Measurements from ENCODE around the gene TBXA2R.
"Not testable (repeated sequence)": the region's sequence is repeated elsewhere in the genome, so short reads cannot be mapped to it uniquely, and the experiment has no call there.

The TBXA2R gene

DNA sequence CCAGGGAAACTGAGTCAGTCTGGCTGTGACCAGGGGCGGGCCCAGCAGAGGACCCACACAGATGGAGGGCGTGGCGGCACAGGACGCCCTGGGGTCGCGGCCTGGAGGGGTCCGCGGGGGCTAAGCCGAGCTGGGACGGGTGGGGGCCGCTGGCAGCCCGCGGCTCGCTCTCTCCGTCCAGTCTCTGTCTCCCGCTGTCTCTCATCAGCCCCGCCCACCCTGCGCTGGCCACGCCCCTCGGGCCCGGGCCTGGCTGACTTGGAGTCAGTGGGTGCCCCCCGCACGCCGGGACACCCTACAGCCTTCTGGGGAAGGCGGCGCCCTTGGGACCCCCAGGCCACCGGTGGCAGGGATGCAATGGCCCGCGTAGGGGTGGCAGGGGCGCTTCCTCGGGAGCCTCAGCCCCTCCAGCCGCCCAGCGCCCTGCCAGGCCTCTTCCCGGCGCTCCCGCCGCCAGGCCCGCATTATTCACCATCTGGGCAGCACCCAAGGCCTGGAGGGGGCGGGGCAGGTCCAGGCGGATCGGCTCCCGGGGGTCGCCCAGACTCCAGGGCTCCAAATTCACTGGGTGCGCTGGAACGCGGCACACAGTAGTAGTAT, at the start of gene TBXA2R:
Gene TBXA2R, minus strand, starts transcription at position 186 of the 600 bp plus-strand sequence. CDS start 6,241 bp downstream, outside the sequence.
- no peak for DNase-seq (ENCODE audit: low spot score)

DNA sequence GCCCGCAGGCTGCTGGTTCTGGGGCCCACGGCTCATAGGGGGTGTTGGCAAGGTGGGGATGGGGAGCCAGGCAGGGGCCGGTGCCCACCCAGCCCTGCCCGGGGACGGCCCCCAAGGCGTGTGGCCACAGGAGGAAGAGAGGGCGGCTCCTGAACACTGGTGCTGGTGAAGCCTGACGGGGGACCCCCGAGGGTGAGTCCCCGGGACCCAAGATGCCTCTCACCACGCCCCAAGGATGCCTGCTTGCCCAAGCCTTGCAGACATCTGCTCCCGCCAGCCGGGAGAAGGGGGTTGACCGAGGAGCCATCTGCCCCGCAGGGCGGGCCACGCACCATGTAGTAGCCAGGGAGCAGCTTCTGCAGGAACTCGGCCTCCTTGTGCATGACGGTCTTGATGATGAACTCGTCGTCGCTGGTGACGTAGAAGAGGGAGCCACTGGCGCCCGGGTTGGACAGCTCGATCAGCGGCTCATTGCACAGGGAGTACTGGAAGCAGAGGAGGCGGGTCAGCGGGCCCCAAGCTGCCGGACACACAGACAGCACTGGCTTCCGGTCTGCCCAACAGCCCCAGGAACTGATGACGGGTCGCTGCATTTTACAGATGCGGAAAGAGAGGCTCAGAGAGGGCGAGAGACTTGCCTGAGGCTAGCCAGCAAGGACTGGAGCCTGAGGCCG, 49.5 kb upstream of the TBXA2R start:
- DNase-seq (ENCODE audit: low spot score): peak; percentile 66

DNA sequence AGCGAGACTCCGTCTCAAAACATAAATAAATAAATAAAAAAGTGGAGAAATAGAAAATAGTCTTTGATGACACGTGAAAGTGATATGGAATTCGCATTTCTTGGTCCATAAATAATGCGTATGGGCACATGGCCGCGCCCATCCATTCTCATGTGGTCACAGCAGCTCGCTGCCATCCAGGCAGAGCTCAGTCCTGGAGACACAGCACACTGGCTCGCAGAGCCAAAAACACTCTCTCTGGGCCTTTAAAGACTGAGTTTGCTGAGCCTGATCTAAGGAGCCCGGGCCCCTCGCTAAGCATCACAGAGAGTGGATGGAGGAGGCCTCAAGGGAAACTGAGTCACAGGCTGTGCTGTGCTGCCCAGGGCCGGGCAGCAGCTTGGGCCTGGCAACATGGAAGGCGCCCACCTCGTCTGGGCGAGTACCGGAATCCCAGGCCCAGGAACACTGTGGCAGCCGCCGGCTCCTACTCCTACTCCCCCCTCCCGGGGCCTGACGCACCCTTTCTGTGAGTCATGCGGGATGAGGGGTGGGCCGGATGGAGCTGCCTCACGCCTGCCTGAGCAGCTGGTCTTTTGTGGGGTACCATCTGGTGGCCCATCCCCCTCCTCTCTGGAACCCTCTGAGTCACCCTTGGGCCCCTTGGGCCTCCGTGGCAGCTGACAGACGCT, 48.9 kb upstream of the TBXA2R start:
- peak; percentile 86 for DNase-seq (ENCODE audit: low spot score)

DNA sequence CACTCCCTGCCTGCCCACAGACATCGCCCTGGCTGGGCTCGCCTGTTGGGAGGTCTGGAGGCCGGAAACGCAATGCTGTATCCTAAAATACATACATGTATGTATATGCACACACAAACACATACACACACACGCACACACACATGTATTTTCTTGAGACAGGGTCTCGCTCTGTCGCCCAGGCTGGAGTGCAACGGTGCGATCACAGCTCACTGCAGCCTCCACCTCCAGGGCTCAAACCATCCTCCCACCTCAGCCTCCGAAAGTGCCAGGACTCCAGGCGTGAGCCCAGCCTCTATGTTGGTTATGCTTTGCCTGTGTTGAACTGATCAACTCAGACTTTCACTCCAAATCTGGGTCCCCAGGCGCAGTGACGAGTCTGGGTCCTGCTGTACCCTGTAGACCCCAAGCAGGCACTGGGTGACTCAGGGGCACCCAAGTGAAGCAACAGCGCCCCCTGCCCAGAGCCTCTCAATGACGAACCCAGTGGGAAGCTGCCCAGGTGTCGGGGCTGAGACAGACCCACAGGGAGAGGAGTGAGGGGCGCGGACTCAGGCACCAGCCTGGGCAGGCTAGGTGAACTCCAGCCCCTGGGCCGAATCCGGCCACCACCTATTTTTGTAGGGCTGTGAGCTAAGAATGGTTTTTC, 47.3 kb upstream of the TBXA2R start:
- DNase-seq (ENCODE audit: low spot score): no peak

DNA sequence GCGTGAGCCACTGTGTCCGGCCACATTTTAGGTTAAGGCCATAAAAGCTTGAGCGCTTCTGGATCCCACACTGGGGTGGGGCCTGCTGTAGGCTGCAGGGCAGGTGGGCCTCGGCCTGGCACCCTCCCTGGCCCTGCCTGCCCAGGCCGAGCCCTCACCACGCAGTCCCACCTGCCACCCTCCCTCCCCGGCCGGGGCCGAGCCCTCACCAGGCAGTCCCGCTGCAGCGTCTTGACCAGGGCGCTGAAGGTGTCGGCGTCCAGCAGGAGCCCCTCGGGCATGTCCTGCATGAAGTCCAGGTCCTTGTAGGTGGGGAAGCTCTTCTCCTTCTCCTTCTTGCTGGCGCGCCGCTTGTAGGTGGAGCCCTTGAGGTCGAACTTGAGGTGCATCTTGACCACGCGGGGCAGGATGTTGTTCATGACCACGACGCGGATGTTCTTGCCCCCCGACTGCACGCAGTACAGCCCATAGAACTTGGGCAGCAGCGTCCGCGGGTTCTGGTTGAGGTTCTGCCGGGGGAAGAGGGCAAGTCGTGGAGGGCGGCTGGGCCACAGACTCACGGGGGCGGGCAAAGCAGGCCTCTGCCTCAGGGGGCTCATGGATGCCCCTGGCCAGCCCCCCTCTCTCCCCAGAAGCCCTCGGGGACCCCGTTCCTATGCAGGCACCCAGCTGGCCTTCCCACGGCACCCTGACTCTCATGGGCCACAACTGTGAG, 46.6 kb upstream of the TBXA2R start:
- no peak for DNase-seq (ENCODE audit: low spot score)

DNA sequence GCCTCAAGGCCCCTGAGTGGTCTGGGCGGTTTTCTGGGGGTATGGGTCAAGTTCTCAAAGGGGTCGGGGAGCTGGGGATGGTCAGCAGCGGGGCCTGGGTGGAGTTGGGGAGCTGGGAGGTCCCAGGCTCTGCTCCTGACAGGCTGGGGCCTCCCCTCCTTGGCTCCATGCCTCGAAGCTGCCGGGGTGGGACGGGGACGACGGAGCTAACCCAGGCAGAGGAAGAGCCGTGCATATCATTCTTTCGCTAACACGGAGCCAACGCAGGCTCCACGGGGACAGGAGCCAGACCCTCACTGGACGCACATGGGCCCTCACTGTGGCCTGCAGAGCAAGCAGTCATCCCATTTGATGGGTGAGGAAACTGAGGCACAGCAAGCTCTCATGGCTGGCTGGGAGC, 45.7 kb upstream of the TBXA2R start:
- DNase-seq (ENCODE audit: low spot score): no peak

DNA sequence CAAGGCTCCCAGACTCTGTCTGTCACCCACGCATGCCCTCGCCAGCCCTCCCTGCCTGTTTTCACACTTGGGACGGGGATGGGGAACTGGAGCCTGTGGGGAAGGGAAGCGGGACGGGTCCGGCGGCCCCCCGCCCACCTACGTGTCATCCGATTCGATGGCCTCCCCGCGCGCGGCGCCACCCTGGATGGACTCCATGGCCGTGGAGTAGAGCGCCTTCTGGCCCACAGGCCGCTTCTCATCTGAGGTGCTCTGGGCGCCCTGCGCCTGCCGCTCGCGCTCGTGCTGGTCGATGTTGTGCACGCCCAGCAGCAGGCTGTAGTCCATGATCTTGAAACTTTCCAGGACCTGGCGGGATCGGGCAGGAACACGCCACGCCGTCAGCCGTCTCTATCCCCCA, 45.0 kb upstream of the TBXA2R start:
- DNase-seq (ENCODE audit: low spot score): no peak

DNA sequence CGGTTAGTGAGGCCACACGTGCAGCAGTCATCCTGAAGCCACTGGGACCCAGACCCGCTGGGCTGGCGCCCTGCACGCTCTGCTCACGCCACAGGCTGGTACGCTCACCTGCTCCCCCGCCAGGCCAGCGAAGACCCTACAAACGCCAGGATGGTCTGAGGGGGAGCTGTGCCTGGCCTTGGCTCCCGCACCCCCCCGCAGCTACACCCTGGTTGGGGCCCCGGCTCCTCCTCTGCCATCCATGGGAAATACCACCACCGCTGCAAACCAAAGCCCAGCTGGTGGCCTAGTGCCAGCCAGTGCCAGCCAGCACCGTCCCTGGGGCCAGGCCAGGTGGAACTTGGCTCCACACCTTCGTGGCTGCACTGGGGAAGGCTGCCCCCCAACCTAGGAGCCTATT, 43.2 kb upstream of the TBXA2R start:
- no peak for DNase-seq (ENCODE audit: low spot score)

DNA sequence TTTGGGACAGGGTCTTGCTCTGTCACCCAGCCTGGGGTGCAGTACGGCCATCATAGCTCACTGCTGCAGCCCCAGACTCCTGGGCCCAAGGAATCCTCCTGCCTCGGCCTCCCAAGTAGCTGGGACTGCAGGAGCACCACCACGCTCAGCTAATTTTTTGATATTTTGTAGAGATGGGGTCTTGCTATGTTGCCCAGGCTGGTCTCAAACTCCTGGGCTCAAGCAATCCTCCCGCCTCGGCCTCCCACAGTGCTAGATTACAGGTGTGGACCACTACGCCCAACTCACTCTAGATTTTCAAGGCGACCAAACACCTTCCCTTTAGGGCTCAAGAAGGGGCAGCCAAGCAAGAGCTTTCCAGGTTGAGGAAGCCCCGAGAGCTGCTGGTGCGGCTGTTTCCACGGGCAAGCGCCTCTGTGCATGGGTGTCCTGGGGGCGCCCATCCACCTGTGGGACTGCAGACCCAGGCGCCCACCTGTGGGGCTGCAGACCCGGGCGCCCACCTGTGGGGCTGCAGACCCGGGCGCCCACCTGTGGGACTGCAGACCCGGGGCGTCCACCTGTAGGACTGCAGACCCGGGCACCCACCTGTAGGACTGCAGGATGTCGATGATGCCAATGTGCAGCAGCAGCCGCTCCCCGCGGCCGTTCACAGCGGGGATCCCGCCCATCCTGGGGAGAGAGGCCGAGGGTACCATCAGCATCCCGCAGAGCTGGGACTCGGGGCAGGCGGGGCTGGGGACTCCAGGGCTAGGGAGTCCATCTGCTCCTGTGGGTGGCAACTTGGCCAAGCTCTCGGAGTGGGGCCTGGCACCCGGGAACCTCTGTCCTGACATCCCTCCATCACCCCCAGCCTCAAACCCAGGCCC, 41.6 kb upstream of the TBXA2R start:
- no peak for DNase-seq (ENCODE audit: low spot score)

DNA sequence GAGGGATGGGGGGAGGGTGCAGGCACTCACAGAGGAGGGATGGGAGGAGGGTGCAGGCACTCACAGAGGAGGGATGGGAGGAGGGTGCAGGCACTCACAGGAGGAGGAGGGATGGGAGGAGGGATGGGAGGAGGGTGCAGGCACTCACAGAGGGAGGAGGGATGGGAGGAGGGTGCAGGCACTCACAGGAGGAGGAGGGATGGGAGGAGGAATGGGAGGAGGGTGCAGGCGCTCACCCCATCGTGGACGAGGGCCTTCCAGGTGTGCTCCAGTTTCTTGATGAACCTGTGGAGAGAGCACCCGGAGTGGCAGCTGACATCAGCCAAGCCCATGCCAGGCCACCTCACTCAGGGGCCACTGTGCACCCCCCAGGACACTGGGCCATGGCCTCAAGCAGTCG, 40.4 kb upstream of the TBXA2R start:
- DNase-seq (ENCODE audit: low spot score): not testable (repeated sequence)

DNA sequence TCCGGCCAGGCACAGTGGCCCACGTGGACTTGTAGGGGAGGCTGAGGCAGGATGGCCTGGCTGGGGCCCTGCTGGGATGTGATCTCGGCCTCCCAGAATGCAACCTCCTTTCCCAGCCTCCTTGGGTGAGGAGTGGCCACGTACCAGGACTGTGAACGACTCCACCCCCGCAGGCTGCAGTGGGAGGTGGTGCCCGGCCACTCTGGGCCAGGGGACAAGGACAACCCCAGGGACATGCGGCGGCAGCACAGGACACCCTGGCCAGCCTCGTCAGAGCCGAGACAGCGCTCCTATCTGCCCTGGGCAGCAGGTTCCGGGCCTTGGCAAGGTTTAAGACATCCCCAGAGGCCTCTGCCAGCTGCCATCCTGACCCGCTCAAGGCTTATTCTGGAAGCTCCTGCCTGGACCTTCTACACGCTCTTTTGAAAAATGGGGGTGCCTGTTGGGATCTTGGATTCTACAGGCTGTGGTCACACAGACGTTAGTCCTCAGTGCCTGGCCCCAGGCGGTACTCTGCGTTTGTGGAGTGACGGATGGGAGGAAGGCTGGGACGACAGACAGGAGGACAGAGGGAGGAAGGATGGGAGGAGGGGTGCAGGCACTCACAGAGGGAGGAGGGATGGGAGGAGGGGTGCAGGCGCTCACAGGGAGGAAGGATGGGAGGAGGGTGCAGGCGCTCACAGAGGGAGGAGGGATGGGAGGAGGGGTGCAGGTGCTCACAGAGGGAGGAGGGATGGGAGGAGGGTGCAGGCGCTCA, 39.8 kb upstream of the TBXA2R start:
- DNase-seq (ENCODE audit: low spot score): no peak

DNA sequence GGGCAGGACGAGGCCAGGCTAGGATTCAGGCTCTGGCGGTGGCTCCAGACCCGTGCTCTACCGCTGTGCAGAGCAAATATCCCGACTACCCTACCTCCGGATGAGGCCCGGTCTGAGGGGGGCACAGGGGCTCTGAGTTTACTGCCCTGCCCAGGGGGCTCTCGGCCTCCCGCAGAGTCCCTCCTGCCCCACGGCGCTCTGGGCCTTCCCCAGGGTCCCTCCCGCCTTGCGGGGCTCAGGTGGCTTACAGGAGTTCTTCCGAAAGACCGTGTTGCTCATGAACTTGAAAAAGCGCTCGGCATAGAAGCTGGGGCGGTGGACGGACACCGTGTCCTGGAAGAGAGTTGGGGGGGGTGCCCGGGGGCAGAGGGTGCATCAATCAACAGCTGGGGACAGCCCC, 39.1 kb upstream of the TBXA2R start:
- no peak for DNase-seq (ENCODE audit: low spot score)

DNA sequence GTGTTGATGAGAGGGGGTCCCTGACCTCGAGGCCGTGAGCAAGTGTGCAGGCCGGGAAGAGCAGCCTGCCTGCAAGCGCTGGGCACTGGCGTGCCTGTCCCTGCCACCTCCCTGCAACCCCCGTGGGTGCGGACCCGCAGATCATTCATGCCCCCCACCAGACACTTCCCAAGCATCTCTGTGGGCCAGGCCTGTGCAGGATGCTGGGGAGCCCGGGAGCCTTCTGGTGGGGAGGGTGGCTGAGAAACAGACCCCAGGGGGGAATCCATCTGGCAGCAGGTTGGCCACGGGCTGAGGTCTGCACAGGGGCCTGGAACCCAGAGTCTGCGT, 38.4 kb upstream of the TBXA2R start:
- no peak for DNase-seq (ENCODE audit: low spot score)

DNA sequence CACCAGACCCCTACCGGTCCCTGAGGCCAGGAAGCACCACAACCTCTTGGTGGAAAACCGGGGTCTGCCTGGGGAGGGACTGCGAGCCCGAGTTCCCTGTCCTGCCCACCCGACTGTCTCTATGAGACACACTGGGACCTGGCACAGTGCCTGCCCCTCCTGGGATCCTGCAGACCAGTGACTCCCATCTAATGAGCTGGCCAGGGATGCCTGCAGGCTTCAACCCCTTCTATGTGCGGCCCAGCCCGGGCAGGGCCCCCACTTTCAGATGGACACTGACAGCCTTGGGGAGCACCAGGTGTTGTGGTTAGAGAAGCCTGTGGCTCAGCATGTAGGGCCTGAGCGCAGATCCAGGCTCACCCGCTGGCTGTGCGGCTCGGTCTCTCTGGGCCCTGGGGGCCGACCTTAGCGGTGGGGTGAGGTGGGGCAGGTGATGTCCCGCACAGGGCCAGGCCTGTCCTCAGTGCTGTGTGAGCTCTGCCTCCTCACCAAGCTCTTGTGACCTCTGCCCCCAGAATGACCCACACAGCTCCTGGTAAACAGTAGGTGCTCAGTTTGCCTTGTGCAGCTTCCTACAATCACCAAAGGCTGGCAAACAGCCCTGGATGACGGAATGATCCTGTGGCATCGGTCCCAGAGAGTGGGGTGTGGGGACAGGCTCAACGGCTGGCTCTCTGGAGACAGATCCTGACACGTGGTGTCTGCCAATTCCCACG, 37.8 kb upstream of the TBXA2R start:
- no peak for DNase-seq (ENCODE audit: low spot score)

DNA sequence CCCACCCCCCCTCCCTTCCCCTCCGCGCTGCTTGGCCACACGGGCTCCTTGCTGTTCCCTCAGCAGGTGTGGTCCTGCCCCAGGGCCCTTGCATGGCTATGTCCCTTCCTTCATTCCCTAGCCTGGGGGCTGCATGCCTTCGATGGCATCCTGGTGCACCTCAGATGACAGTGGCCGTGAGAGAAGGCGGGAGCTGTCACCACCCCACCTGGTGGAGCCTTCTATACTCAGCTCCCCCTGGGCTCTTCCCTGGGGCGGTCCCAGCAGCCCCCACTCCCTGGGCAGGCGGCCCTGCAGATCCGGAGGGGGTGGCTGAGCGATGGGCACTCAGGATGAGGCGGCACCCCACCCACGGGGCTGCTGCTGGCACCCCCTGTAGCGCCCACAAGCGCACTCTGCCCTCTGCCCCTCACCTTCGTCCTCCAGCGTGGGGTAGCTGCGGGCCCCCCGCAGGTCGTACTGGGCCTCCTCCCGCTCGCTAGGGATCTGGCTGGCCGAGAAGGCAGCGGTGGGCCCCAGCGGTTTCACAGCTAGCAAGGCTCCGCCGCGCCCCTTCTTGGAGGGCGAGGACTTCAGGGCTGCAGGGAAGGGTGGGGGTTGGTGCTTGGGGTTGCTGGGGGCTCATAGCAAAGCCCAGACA, 37.1 kb upstream of the TBXA2R start:
- DNase-seq (ENCODE audit: low spot score): no peak

DNA sequence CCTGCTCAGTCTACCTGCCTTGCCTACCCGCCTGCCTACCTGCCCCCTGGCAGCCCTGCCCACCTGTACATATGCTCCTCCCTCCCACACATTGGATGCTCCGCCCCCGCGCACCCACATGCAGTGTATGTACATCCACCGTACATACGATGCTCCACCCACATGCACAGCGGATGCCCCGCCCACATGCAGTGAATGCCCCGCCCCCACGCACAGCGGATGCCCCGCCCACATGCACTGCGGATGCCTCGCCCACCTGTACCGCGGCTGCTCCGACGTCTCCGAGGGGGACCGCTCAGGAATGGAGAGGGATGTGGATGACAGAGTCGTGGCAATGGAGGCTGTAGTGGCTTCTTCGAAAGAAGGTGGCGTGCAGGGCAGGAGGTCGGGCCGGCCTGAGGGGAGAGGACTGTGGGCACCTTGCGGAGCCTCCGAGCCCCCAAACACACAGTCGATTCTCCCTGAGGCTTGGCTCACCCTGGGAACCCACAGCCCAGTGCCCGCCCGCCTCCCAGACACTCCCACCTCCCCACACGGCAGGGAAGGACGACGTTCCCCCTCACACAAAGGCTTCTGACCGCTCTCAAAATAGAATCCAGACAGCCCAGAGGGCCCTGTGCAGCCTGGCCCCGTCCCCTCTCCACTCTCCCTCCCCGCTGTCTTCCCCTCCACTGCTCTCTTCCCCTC, 36.5 kb upstream of the TBXA2R start:
- DNase-seq (ENCODE audit: low spot score): no peak

DNA sequence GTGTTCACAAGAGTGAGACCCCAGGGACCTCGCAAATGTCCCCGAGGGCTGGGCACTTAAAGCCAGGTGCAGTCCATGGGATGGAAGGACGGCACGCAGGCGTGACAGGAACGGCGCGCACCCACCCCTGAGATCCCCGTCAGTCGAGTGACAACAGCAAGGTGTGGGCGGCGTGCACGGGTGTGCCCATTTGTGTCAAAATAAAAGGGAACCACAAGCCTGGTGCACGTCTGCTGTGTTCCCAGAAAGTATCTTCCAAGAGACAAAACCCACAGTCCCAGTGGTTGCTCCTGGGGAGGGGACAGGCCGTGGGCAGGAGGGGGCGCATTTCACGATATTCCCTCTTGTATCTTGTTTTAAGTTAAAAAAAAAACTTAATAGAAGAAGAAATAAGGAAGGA, 35.6 kb upstream of the TBXA2R start:
- no peak for DNase-seq (ENCODE audit: low spot score)

DNA sequence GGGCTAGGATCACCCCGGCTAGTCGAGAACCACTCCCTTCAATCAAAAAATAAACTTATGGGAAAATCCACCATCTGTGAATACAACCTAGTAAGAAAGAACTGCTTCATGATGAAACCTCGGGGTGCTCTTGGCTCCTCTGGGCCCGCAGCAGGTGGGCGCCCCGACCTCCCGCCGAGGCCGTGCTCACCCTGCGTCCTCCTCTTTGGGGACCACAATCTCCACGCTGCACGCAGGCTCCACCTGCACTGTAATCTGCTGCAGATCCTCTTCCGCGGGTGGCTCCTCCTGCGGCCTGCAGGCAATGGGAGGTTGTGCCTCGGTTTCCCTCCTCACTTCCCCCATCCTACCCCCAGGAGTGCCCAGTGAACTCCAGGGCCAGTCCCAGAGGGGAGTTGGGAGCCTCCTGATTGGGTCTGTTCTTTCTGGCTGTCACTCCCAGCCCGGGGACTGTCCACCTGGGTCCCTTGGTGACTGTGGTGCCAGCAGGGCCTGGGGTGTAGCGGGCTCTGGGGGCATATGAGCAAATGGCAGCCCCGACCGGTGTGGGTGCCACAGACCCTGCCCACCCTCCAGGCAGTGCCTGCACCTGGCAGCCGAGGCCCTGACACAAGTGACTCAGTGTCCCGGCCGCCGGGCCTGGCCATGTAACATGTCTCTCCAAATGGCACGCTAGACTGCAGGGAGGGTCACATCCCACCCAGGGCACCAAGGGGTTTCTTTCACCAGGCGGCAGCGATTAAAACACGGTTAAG, 35.0 kb upstream of the TBXA2R start:
- no peak for DNase-seq (ENCODE audit: low spot score)

Data from SW480 (cell line).